K562 (cell line): Measurements from ENCODE around the gene SPOCK3. TPM values are rescaled to one million over a fixed set of nuclear protein-coding genes. Genes with fewer than 3 reads are reported as not detected.

ENCODE experiments used
- ATAC-seq: fragments of 200-7000 bp; cut with Tn5 transposase; 3 replicates; pipeline ENCODE4 v1.9.1; 2020; ENCODE audit warnings: moderate library complexity
- BruUV-seq: library from RNA; stranded (reverse); fragments of 400-500 nt; replicated peaks from 2 replicates; lab custom pipeline; 2021; lab: Mats Ljungman, UMichigan
- CTCF ChIA-PET: fragments of 300-600 bp; formaldehyde crosslinking; extraction: SDS; loops from one replicate; lab custom pipeline; 2021; ENCODE audit warnings: low intra/inter-chr PET ratio; lab: Yijun Ruan, JAX
- POLR2A ChIA-PET: fragments of 300-600, 350-650 bp; sonication (Branson Sonifier 250); formaldehyde crosslinking; extraction: SDS; loops from one replicate; lab custom pipeline; 2021; ENCODE audit warnings: antibody characterized with exemption, inconsistent platforms; lab: Yijun Ruan, JAX
- DNase-seq, 4 experiments: peaks; one replicate each; pipeline versions ENCODE4 v3.0.0 to v3.0.0-alpha.2; 2011 to 2018; ENCODE audit warnings: low spot score in 3 of 4, mixed read lengths in 3 of 4; ENCODE audit errors: extremely low read depth in 1 of 4
- FAIRE-seq: peaks from 2 replicates; lab custom pipeline; 2011; peaks lifted over from hg19 to GRCh38; lab: Jason Lieb, UNC
- H2AFZ ChIP-seq: 2 replicates; pipeline ENCODE4 v1.6.0; 2011; ENCODE audit warnings: low read depth, low read length, control low read depth, inconsistent platforms
- H3K27ac ChIP-seq: fragments of 200-600 bp; 3 replicates; pipeline ENCODE4 v1.8.0; 2011; ENCODE audit warnings: low read depth, mild to moderate bottlenecking, control low read depth, inconsistent platforms, low read length, moderate library complexity, mixed read lengths; ENCODE audit errors: extremely low read depth
- H3K27me3 ChIP-seq, 2 experiments: fragments of 300-600 bp in 1 of 2; 2 replicates in 1 of 2; 3 replicates in 1 of 2; pipeline versions ENCODE4 v1.6.0 to v1.8.0; 2011; ENCODE audit warnings: inconsistent platforms in 2 of 2, low read length in 2 of 2, mild to moderate bottlenecking in 1 of 2, mixed read lengths in 1 of 2, moderate library complexity in 1 of 2; ENCODE audit not compliant: control insufficient read depth in 2 of 2, insufficient read depth in 2 of 2
- H3K36me3 ChIP-seq: fragments of 300-600 bp; 3 replicates; pipeline ENCODE4 v1.8.0; 2011; ENCODE audit warnings: mild to moderate bottlenecking, low read length, inconsistent platforms; ENCODE audit not compliant: control insufficient read depth, insufficient read depth
- H3K4me1 ChIP-seq, 2 experiments: fragments of 200-600 bp in 1 of 2; replicated peaks in 1 of 2; 2 replicates in 1 of 2; 3 replicates in 1 of 2; pipeline versions ENCODE4 v1.5.1 to v1.8.0; 2011; ENCODE audit warnings: inconsistent platforms in 2 of 2, low read length in 2 of 2, mild to moderate bottlenecking in 1 of 2, mixed read lengths in 1 of 2, moderate library complexity in 1 of 2; ENCODE audit not compliant: control insufficient read depth in 2 of 2, insufficient read depth in 2 of 2
- H3K4me2 ChIP-seq: 2 replicates; pipeline ENCODE4 v1.6.1; 2011; ENCODE audit warnings: low read length, control low read depth, inconsistent platforms, mixed read lengths; ENCODE audit not compliant: insufficient read depth
- H3K4me3 ChIP-seq: fragments of 200-600 bp; sonication (generic), shearing (Covaris generic); 2 replicates; pipeline ENCODE4 v1.5.1; 2016; ENCODE audit warnings: control low read depth, inconsistent platforms
- H3K79me2 ChIP-seq: fragments of 200-600 bp; 3 replicates; pipeline ENCODE4 v1.8.0; 2011; ENCODE audit warnings: low read length, inconsistent platforms; ENCODE audit not compliant: control insufficient read depth, insufficient read depth
- H3K9ac ChIP-seq, 2 experiments: 2 replicates each; pipeline versions ENCODE4 v1.6.0 to v1.6.1; 2011; ENCODE audit warnings: low read depth in 2 of 2, low read length in 2 of 2, control low read depth in 1 of 2, inconsistent platforms in 1 of 2, mild to moderate bottlenecking in 1 of 2, mixed read lengths in 1 of 2; ENCODE audit not compliant: insufficient read depth in 1 of 2
- H3K9me1 ChIP-seq: one replicate; pipeline ENCODE4 v1.6.0; 2011; ENCODE audit warnings: inconsistent platforms, mild to moderate bottlenecking, low read length, moderate library complexity; ENCODE audit not compliant: control insufficient read depth, insufficient read depth
- H3K9me3 ChIP-seq: replicated peaks from 2 replicates; pipeline ENCODE4 v1.5.1; 2011; ENCODE audit warnings: low read depth, low read length, inconsistent platforms; ENCODE audit not compliant: control insufficient read depth, insufficient read depth
- H4K20me1 ChIP-seq: replicated peaks from 2 replicates; pipeline ENCODE4 v1.6.1; 2011; ENCODE audit warnings: low read length, inconsistent platforms, mixed read lengths; ENCODE audit not compliant: control insufficient read depth, insufficient read depth
- HMGN3 ChIP-seq: IDR thresholded peaks from 2 replicates; pipeline ENCODE4 v1.6.1; 2011; ENCODE audit warnings: borderline replicate concordance, low read depth, mild to moderate bottlenecking, mixed read lengths, low read length; ENCODE audit not compliant: insufficient read length; ENCODE audit errors: extremely low read depth
- HOXB6 ChIP-seq: fragments of 250-450 bp; sonication (Bioruptor Pico); IDR thresholded peaks from 2 replicates; pipeline ENCODE4 v1.5.1; 2022; ENCODE audit warnings: mild to moderate bottlenecking, borderline replicate concordance
- IFI16 ChIP-seq: fragments of 250-450 bp; sonication (Bioruptor Pico); IDR thresholded peaks from 2 replicates; pipeline ENCODE4 v2.1.2; 2022; ENCODE audit warnings: mild to moderate bottlenecking, inconsistent platforms
- JUN ChIP-seq, 2 experiments: sonication (generic) in 1 of 2; formaldehyde crosslinking in 1 of 2; IDR thresholded peaks; 2 replicates each; pipeline versions ENCODE4 v1.6.1 to v1.8.0; 2012 to 2022; ENCODE audit warnings: borderline replicate concordance in 2 of 2, mild to moderate bottlenecking in 2 of 2, improper control_type of control experiment in 1 of 2, low read depth in 1 of 2, low read length in 1 of 2, missing genetic modification reagents in 1 of 2
- TBP ChIP-seq: optimal IDR thresholded peaks from 2 replicates; pipeline ENCODE3; 2011; ENCODE audit warnings: low read depth, low read length, improper control_type of control experiment
- TFE3 ChIP-seq: fragments of 450-650 bp; formaldehyde crosslinking; IDR thresholded peaks from 2 replicates; pipeline ENCODE4 v1.4.0; 2020; ENCODE audit warnings: mild to moderate bottlenecking, mixed read lengths
- U2AF1 ChIP-seq: fragments of 200-400 bp; formaldehyde crosslinking; optimal IDR thresholded peaks from 2 replicates; pipeline ENCODE3; 2017; ENCODE audit warnings: mild to moderate bottlenecking, low read depth, low read length, moderate library complexity
- ZBTB11 ChIP-seq, 3 experiments: fragments of 200-800 bp in 1 of 3; fragments of 250-450 bp in 1 of 3; fragments of 450-650 bp in 1 of 3; sonication (Bioruptor Pico) in 1 of 3; sonication (Bioruptor generic) in 1 of 3; formaldehyde crosslinking in 1 of 3; IDR thresholded peaks; 2 replicates each; pipeline versions ENCODE4 v1.6.1 to v1.8.0; 2016 to 2022; ENCODE audit warnings: mild to moderate bottlenecking in 2 of 3, missing genetic modification characterization in 2 of 3, missing compliant biosample characterization in 1 of 3, moderate library complexity in 1 of 3
- ZBTB8A ChIP-seq: fragments of 450-650 bp; IDR thresholded peaks from 2 replicates; pipeline ENCODE4 v1.6.1; 2018; ENCODE audit warnings: mild to moderate bottlenecking, moderate library complexity; ENCODE audit not compliant: partially characterized antibody
- ZNF589 ChIP-seq: fragments of 200-800 bp; sonication (Bioruptor generic); IDR thresholded peaks from 2 replicates; pipeline ENCODE4 v1.6.1; 2016; ENCODE audit warnings: low read depth, missing genetic modification characterization, missing compliant biosample characterization
- ZNF609 ChIP-seq: sonication (generic); formaldehyde crosslinking; IDR thresholded peaks from 2 replicates; pipeline ENCODE4 v1.8.1; 2023; ENCODE audit warnings: missing genetic modification reagents, mild to moderate bottlenecking, borderline replicate concordance
- WGBS: fragments of 100-300 bp; shearing (Covaris generic); methylation state at CpG from one replicate; pipeline ENCODE4 v1.1.6; 2016; ENCODE audit warnings: low coverage, mixed read lengths; ENCODE audit not compliant: insufficient coverage; ENCODE audit errors: missing lambda C conversion rate; 5-methylcytosine and 5-hydroxymethylcytosine counted together
- in situ Hi-C: fragments of 300-500 bp; cut with MboI; formaldehyde crosslinking; loops from 4 replicates; pipeline ENCODE4 v1.15.0; 2018; ENCODE audit warnings: inconsistent platforms, mixed read lengths
- intact Hi-C: fragments of 100-400 bp; cut with micrococcal nuclease; formaldehyde crosslinking; loops from 2 replicates; pipeline ENCODE4 v1.14.2; 2022
- polyA plus RNA-seq, 8 experiments: library from polyadenylated mRNA; depleted of rRNA in 4 of 8; stranded (reverse) in 5 of 8; unstranded in 3 of 8; fragments of >200 nt; fragmentation: Nextera tagmentation in 2 of 8; fragmentation: Illumina TruSeq in 1 of 8; extraction: Ambion mirVana in 2 of 8; extraction: Trizol in 1 of 8; gene quantifications; 2 replicates each; pipeline versions ENCODE4 v1.2.1 to v1.2.3, GENCODE V29; 2011 to 2014; ENCODE audit warnings: inconsistent platforms in 1 of 8, missing spikeins in 1 of 8
- total RNA-seq, 7 experiments: library from RNA; depleted of rRNA in 6 of 7; stranded (reverse); fragments of >200 nt in 6 of 7; fragmentation: Illumina TruSeq in 2 of 7; extraction: Trizol in 2 of 7; gene quantifications; 2 replicates each; pipeline versions ENCODE4 v1.2.1 to v1.2.3, GENCODE V29; 2011 to 2021; ENCODE audit warnings: low replicate concordance in 1 of 7

Gene SPOCK3
- total and polyA plus RNA-seq, 9 of the 15 experiments (the other 6 are each of a cell fraction or from before 2014, with no cell fraction given): not detected

- Histone ChIP-seq H3K4me1 (no peaks in the 10 kb centered on the region), H3K36me3 (no peaks in the 10 kb centered on the region), H3K79me2 (no peaks in the 10 kb centered on the region), H3K27ac (no peak overlapping the region), H2AFZ (no peak overlapping the region), H3K9me1 (no peaks in the 10 kb centered on the region), H3K4me2 (no peak overlapping the region), H3K4me3 (no peak overlapping the region), H3K9me3 (no peaks in the 10 kb centered on the region), H3K27me3 (no peaks in the 10 kb centered on the region), H3K9ac (no peak overlapping the region), H4K20me1 (no peaks in the 10 kb centered on the region)
- ATAC-seq (no peak), DNase-seq (no peak), FAIRE-seq (no peak)
- intact Hi-C loops (no loop called here), in situ Hi-C loops (no loop called here)
- WGBS: 0% methylated on average over 2 of the region's 2 CpGs
- no TSS peak for BruUV-seq
- ChIA-PET POLR2A (no interaction called here), CTCF (no interaction called here)
- TF ChIP-seq U2AF1 (no peak), TFE3 (CRISPR knock-in tag) (no peak), HOXB6 (CRISPR knock-in tag) (no peak), ZNF609 (no peak), HMGN3 (no peak), ZNF589 (CRISPR knock-in tag) (no peak), IFI16 (no peak), ZBTB8A (no peak), JUN (IDR thresholded peaks at IDR 0.05; ENCODE audit: borderline replicate concordance, low read depth, low read length) (no peak), JUN (CRISPR knock-in tag; IDR thresholded peaks at IDR 0.05; ENCODE audit: borderline replicate concordance) (no peak), ZBTB11 (CRISPR knock-in tag; IDR thresholded peaks at IDR 0.05) (no peak), TBP (no peak)
Measured at GRCh38 chr4:167119392-167119791, 114.9 kb downstream of the SPOCK3 start.
